ES-I3 (cell line): ENCODE data around the gene ADORA3.
"Not testable (repeated sequence)": the region's sequence is repeated elsewhere in the genome, so short reads cannot be mapped to it uniquely, and the experiment has no call there.

ENCODE experiments used
- H3K36me3 ChIP-seq: 2 replicates; pipeline ENCODE4 v1.6.1; 2013; ENCODE audit warnings: mild to moderate bottlenecking, low read length, control low read depth, moderate library complexity; ENCODE audit not compliant: insufficient read depth
- H3K4me1 ChIP-seq: 2 replicates; pipeline ENCODE4 v1.6.1; 2013; ENCODE audit warnings: mild to moderate bottlenecking, control low read depth, low read length; ENCODE audit not compliant: insufficient read depth
- H3K9ac ChIP-seq: 2 replicates; pipeline ENCODE4 v1.6.1; 2013; ENCODE audit warnings: low read depth, mild to moderate bottlenecking, low read length, moderate library complexity
- H3K9me3 ChIP-seq: 2 replicates; pipeline ENCODE4 v1.6.1; 2013; ENCODE audit warnings: mild to moderate bottlenecking, low read length, moderate library complexity; ENCODE audit not compliant: control insufficient read depth, insufficient read depth

The ADORA3 gene

DNA sequence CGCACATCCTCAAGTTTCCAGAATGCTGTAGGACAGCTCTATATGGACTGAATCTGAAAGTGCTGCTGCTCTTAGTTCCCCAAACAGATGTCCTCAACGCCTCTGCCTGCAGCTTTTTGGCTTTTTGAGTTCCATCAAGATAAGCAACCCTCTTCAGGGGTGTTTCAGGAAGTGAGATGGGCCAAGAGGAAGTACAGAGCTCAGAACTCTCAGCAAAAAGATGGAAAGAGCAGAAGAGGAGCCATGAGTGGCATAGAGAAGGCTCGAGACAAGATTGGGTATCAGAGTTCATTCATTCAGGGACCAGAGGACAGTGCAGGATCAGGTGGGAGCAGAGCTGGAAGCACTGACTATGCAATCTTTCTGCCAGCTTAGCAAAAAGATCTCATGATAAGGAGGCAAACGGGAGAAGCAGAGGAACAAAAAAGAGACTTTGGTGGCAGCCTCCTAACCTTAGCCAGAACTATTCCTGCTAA, at the start of gene ADORA3, which contains the start of gene TMIGD3:
Gene ADORA3, minus strand, starts transcription at position 49 of the 476 bp plus-strand sequence. CDS start 279 bp downstream, outside the sequence.
Gene TMIGD3, minus strand, starts transcription at position 49 of the 476 bp plus-strand sequence. CDS start 279 bp downstream, outside the sequence.
- 0 out of 2 replicates have a peak, but pooled peaks cover 4% of the 10 kb centered on the region for H3K4me1 ChIP-seq
- no peaks in the 10 kb centered on the region for H3K9me3 ChIP-seq
- H3K9ac ChIP-seq, result no peak within 1 kb of the TSS
- H3K36me3 ChIP-seq, result no peaks in the 10 kb centered on the region

DNA sequence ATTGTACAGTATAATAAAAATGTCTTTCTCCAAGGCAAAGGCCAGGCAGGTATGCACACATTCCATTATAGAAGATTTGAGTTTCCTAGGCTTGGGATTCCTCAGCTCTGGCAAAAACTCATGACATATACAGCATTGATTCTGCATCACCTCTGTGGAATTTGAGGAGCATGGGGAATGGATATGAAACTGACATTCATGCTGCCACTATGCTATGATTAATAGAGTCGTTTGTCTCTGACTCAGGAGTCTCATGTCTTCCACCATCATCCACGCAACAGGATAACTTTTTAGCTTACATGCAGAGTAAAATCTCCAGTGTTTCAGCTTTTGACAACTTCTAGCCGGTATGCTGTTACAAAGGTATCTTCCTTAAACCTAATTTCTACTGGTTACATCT, 49.8 kb upstream of the ADORA3 start:
- no peak overlapping the region for H3K9ac ChIP-seq
- H3K36me3 ChIP-seq, result peaks cover 3% of the 10 kb centered on the region; the same call in 1 of the 2 replicates
- no peaks in the 10 kb centered on the region for H3K9me3 ChIP-seq
- H3K4me1 ChIP-seq, result peaks cover 12% of the 10 kb centered on the region; the same call in 1 of the 2 replicates

DNA sequence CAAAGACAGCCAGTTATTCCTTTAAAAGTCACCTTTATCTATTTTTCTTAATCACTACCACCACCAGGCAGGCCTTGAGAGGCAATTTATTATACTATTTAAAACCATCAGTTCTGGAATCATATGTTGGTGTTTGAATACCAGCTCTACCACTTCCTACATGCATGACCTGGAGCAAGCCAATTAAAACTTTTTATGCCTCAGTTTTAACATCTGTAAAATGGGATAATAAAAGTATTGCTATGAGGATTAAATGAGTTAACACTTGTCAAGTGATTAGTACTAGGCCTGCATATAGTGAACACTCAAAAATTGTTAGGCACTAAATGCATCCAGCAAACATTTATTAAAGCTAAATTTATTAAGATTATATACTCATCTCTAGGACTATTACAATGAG, 49.2 kb upstream of the ADORA3 start:
- Histone ChIP-seq H3K9ac (no peak overlapping the region), H3K4me1 (peaks cover 12% of the 10 kb centered on the region; the same call in 1 of the 2 replicates), H3K9me3 (no peaks in the 10 kb centered on the region), H3K36me3 (peaks cover 4% of the 10 kb centered on the region; the same call in 1 of the 2 replicates)

DNA sequence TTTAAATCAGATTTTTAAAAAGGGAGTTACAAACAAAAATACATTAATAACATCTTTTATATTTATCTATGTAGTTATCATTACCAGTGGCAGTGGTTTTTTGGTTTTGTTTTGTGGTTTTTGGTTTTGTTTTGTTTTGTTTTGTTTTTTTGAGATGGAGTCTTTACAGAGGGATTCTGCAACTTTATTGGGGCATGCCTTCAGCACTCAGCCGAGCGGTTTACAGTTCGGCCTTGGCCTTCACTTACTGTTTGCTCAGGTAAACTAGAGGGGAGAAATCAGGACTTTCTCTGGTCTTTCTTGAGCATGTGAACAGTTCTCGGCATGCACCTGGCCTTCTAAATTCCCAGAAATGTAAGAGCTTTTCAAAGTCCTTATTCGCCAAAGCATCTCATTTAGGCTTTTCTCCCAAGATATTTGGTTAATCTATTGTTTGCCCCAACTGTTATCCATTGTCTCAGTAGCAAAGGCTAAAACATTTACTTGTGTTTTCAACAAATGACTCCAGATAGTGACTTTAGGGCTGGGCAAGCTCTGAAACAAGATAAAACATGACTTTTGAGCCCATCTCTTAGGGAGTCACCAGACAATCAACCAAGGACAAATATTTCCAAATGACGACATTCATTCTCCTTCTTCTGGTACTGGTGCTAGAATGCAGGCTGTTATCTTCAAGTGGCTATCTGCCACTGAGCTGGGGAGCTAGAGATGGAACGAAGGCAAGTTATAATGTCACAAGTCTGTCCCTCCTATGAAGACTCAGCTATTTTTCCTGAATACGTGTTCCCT, 48.4 kb upstream of the ADORA3 start:
- peaks cover 12% of the 10 kb centered on the region; the same call in 1 of the 2 replicates for H3K4me1 ChIP-seq
- H3K36me3 ChIP-seq, result peaks cover 5% of the 10 kb centered on the region; the same call in 1 of the 2 replicates
- H3K9me3 ChIP-seq, result no peaks in the 10 kb centered on the region
- H3K9ac ChIP-seq, result no peak overlapping the region

DNA sequence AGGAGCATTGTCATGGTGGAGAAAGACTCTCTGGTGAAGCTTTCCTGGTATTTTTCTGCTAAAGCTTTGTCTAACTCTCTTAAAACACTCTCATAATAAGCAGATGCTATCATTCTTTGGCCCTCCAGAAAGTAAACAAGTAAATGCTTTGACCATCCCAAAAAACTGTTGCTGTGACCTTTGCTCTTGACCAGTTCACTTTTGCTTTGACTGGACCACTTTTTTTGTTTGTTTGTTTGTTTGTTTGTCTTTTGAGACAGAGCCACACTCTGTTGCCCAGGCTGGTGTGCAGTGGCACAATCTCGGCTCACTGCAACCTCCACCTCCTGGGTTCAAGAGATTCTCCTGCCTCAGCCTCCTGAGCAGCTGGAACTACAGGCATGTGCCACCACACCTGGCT, 44.4 kb upstream of the ADORA3 start:
- not testable (repeated sequence) for H3K4me1 ChIP-seq, H3K9me3 ChIP-seq, H3K36me3 ChIP-seq, H3K9ac ChIP-seq

DNA sequence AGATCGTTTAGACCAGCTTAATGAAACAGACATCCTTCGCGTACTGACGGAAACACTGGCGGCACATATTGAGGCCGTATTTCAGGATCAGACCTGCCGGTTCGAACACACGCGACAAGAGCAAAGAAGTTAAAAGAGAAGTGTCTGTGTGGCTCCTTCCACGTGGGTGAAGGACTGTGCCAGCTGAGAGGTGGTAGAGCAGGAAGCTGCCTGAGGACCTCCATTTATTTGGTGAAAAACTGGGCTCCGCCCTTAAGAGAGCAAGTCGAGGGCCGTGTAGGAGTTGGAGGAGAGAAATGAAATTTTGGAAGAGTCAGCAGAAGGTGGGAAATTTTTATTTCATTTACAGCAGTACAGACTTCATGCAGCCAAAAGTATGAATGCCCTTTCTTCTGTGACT, 38.8 kb upstream of the ADORA3 start:
- peak overlapping the region; percentile 61 for H3K9ac ChIP-seq
- H3K9me3 ChIP-seq, result no peaks in the 10 kb centered on the region
- no peaks in the 10 kb centered on the region for H3K36me3 ChIP-seq
- H3K4me1 ChIP-seq, result peaks cover 28% of the 10 kb centered on the region; the same call in 1 of the 2 replicates

DNA sequence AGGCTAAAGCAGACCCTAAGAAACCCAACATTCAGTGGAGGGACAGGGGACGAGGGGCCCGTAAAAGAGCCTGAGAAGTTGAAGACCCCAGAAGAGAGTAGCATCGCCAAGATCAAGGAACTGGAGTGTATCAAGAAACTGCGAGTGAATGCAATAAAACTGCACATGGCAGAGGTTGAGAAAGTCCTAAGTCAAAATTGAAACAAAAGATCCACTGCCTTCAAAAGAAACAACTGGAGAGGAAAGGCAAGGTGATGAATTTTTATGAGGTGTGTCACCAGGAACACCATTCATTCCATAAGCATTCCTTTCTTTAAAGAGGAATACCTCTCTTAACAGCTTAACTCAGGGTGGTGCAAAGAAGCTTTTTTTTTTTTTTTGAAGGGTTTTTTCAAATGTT, 38.3 kb upstream of the ADORA3 start:
- peaks cover 28% of the 10 kb centered on the region; the same call in 1 of the 2 replicates for H3K4me1 ChIP-seq
- H3K36me3 ChIP-seq, result no peaks in the 10 kb centered on the region
- peak overlapping the region; percentile 61 for H3K9ac ChIP-seq
- H3K9me3 ChIP-seq, result no peaks in the 10 kb centered on the region

DNA sequence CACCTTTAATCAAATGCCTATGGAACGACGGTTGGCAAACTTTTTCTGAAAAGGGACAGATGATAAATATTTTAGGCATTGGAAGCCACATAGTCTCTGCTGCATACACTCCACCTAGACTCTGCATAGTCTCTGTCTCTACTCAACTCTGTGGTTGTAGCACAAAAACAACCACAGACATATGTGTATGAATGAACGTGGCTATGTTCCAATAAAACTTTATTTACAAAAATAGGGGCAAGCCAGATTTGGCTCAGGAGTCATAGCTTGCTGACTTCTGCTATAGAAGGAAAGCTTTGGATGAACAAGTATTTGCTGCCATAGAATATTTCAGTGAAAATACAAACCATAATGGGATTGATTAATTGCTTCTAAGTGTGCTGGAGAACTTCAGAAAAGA, 37.5 kb upstream of the ADORA3 start:
- H3K36me3 ChIP-seq, result no peaks in the 10 kb centered on the region
- no peaks in the 10 kb centered on the region for H3K9me3 ChIP-seq
- H3K4me1 ChIP-seq, result peaks cover 28% of the 10 kb centered on the region; the same call in 1 of the 2 replicates
- no peak overlapping the region for H3K9ac ChIP-seq

DNA sequence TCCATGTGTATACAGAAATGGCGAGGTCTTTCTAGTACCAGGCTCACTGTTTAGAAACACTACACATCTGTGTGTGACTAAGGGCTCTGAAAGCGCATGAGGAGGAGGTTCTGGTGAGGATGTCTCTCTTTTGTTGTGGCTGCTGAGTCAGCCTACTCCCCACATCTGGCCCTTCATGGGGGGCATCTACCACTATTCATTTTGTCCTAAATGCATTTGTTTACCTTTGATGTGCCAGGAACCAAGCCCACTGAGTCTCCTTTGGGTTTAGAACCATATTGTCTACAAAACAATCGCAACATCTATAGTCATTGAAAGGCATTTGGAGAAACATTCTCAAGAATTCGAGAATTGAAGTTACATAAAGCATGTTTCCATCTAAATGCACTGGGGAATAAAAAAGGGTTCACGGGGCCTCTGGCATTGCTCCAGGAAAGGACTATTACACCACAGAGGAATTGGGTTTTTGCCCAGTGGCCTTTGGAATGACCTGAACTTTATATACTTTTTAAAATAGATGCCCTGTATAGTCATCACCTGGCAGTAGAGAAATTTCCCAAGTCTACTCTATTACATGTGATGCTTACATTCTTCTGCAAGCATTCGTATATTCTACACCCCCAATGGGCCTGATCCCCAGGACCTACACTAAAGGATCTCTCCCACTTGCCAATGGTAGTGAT, 35.1 kb upstream of the ADORA3 start:
- Histone ChIP-seq H3K9ac (no peak overlapping the region), H3K9me3 (no peaks in the 10 kb centered on the region), H3K4me1 (peaks cover 34% of the 10 kb centered on the region; the same call in 1 of the 2 replicates), H3K36me3 (no peaks in the 10 kb centered on the region)

DNA sequence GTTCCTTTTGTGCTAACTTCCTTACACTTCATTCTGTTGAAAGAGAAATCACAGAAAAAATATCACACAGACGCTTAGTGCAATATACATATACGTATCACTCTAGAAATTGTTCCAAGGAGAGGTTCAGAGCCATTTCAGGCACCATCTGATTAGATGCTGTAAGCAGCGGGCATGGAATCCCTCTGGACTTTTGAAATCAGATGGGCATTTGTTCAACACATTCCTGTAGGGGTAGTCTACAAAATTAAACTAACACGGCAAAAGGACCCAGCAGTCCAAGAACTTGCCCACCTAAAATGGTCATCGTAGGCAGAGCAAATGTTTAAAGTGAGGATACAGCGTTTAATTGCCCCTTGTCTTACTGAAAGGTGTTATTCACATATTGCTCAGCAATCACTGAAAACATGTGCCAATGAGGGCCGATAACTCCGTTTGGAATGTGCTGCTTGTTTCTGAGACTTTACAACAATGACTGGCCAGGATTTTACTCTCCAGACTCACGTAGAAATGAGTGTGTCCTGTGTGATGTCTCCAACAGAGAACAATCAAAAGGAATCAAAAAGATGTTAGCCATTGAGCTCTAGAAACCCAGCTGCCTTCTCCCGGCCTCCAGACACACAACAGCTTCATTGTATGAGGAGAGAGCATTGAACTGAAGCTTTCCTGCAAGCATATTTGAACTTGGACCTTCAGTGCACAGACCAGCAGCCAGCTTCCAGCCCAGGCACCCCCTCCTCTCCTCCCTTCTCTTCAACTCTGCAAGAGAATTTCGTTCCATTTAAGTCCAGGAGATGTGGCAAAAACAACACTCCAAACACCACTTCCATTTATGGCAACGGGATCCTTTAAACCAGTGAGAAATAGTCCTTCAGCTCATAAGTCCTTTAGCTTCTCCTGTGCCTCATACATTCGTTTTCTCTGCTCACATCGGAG, 32.1 kb upstream of the ADORA3 start:
- peaks cover 14% of the 10 kb centered on the region; the same call in 1 of the 2 replicates for H3K9me3 ChIP-seq
- no peak overlapping the region for H3K9ac ChIP-seq
- H3K4me1 ChIP-seq, result peaks cover 22% of the 10 kb centered on the region; the same call in 1 of the 2 replicates

DNA sequence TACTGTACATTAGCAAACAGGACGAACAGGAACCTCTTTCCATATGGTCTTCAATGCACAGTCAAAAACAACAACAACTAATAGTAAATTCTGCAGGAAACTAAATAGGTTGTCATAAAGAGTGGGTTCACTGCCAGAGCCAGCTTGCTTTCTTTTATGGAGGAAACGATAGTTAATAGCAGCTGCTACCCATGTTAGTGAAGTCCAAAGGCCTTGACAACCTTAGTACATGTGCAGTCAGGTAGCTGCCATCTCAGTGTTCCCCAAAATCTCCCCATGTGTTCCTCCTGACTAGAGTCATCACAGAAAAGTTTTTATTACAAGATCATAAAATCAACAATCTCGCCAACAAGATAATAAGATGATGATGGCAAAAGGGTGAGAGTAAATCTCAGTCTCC, 16.6 kb upstream of the ADORA3 start:
- H3K4me1 ChIP-seq, result no peaks in the 10 kb centered on the region
- no peaks in the 10 kb centered on the region for H3K36me3 ChIP-seq
- H3K9ac ChIP-seq, result no peak overlapping the region
- peaks cover 4% of the 10 kb centered on the region; the same call in 1 of the 2 replicates for H3K9me3 ChIP-seq

More for the DNA sequence above, 32.1 kb upstream of the ADORA3 start:
- no peaks in the 10 kb centered on the region for H3K36me3 ChIP-seq

DNA sequence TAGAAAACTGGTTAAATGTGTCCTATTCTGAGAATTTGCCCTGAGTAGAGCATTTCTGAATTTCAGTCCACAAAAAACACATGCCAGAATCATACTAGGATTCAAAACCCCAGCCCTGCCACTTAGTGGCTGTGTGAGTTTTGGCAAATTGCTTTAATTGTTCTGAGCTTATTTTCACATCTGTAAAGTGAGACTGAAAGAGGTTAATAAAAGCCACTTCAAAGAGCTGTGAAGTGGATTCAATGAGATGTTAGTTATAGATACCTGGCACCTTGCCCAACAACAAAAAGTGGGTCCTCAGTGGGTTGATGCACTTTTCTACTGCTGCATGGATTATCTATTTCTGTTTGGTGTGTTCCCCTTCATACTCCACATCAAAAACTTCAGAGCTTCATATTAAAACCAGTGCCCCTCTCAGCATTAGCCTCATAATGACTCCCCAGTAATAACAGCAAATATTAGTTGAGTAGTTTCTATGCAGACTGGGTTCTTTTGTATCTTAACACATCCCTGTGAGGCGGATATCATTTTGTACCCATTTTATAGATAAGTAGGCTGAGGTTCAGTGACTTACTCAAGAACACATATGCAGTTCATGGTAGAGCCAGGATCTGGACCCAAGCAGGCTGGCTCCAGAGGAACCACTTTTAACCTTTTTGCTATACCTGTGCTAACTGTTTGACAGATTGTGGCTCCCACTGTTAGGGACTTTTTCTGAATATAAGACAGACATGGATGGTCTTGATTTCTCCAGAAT, 14.2 kb upstream of the ADORA3 start:
- Histone ChIP-seq H3K4me1 (no peaks in the 10 kb centered on the region), H3K9ac (no peak overlapping the region), H3K9me3 (no peaks in the 10 kb centered on the region), H3K36me3 (no peaks in the 10 kb centered on the region)

DNA sequence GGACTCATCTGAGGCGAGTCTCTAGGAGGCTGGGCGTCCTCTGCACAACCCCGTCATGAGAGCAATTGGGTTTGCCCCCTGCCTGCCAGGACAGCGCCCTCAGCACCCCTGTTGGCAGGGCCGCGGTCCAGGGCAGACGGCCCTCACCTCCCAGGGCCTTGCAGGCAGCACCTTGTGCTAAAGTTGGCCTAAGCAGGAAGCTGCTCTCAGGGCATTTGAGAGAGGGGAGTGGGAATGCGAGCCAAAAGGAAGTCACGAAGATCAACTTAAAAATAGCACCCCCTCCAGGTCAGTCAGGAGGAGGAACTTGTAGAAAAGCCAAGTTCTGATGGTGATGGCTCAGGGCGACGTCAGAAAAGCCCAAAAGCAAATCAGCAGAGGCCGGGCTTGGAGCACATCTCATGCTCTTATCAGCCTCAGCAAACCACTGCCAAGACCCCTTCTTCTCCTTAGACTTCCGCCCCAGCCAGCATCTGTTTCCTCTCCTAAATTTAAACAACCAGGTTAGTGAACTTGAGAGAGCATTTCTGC, 12.6 kb upstream of the ADORA3 start:
- Histone ChIP-seq H3K9ac (no peak overlapping the region; the same call in 1 of the 2 replicates), H3K36me3 (no peaks in the 10 kb centered on the region), H3K9me3 (no peaks in the 10 kb centered on the region), H3K4me1 (peaks cover 3% of the 10 kb centered on the region; the same call in 1 of the 2 replicates)
